GM18873 (cell line): Measurements from ENCODE around the gene PLEKHA4.
"Not testable (repeated sequence)": the region's sequence is repeated elsewhere in the genome, so short reads cannot be mapped to it uniquely, and the experiment has no call there.

Source experiments
- ATAC-seq: cut with Tn5 transposase; IDR thresholded peaks from one replicate; pipeline ENCODE4 v1.9.1; 2021; ENCODE audit warnings: mild to moderate bottlenecking, moderate library complexity, moderate number of reproducible peaks; ENCODE audit not compliant: unreplicated experiment, low FRiP score

The PLEKHA4 gene

GRCh38 chr19:48868114-48868886, at the start of gene PLEKHA4:
TSS of gene PLEKHA4 (minus strand) at chr19:48868617. CDS start at chr19:48867620, 997 bp downstream.
- ATAC-seq, result no peak

GRCh38 chr19:48918071-48918470, 49.7 kb upstream of the PLEKHA4 start:
- no peak for ATAC-seq

GRCh38 chr19:48915757-48916156, 47.3 kb upstream of the PLEKHA4 start:
- no peak for ATAC-seq

GRCh38 chr19:48914181-48914580, 45.8 kb upstream of the PLEKHA4 start:
- ATAC-seq, result no peak

- no peak for ATAC-seq
These were observed 44.9 kb upstream of the PLEKHA4 start for GRCh38 chr19:48913114-48913889.

GRCh38 chr19:48910803-48911202, 42.4 kb upstream of the PLEKHA4 start:
- no peak for ATAC-seq

- ATAC-seq, result not testable (repeated sequence)
These were observed 41.1 kb upstream of the PLEKHA4 start for GRCh38 chr19:48909424-48910077.

- ATAC-seq, result no peak
These were observed 39.3 kb upstream of the PLEKHA4 start for GRCh38 chr19:48907671-48908070.

GRCh38 chr19:48906324-48906723, 37.9 kb upstream of the PLEKHA4 start:
- no peak for ATAC-seq

- ATAC-seq, result no peak
These were observed 37.2 kb upstream of the PLEKHA4 start for GRCh38 chr19:48905664-48906063.

GRCh38 chr19:48903788-48904187, 35.4 kb upstream of the PLEKHA4 start:
- ATAC-seq, result not testable (repeated sequence)

GRCh38 chr19:48902291-48902690, 33.9 kb upstream of the PLEKHA4 start:
- not testable (repeated sequence) for ATAC-seq

- no peak for ATAC-seq
These were observed 32.3 kb upstream of the PLEKHA4 start for GRCh38 chr19:48900477-48901406.

- peak; percentile 81 for ATAC-seq
These were observed 31.5 kb upstream of the PLEKHA4 start, which contains the start of gene NUCB1 for GRCh38 chr19:48899781-48900476. TSS of gene NUCB1 (plus strand) at chr19:48900312. CDS start at chr19:48900797, 485 bp downstream.

GRCh38 chr19:48899386-48899749, 31.0 kb upstream of the PLEKHA4 start:
- not testable (repeated sequence) for ATAC-seq

GRCh38 chr19:48897181-48897580, 28.8 kb upstream of the PLEKHA4 start:
- no peak for ATAC-seq

GRCh38 chr19:48896191-48896720, 27.8 kb upstream of the PLEKHA4 start:
- ATAC-seq, result no peak

GRCh38 chr19:48895226-48895625, 26.8 kb upstream of the PLEKHA4 start:
- ATAC-seq, result no peak

GRCh38 chr19:48890551-48890950, 22.1 kb upstream of the PLEKHA4 start:
- no peak for ATAC-seq
